ENCODE results near the gene ALG1. TPM values are rescaled to one million over a fixed set of nuclear protein-coding genes. Genes with fewer than 3 reads are reported as not detected.

ALG1 gene
- total RNA-seq, 1 experiment from 2014 or later, result 36.2 TPM

GRCh38 chr16:5064915-5065314 lies 6.7 kb upstream of the ALG1 start:
- Histone ChIP-seq H3K18ac (ENCODE audit: insufficient read length, low read depth, low read length) (no peak overlapping the region), H2AFZ (ENCODE audit: low read length) (no peak overlapping the region), H4K8ac (replicated peaks; ENCODE audit: insufficient read length, low read depth, low read length) (no peak overlapping the region), H2AK5ac (ENCODE audit: insufficient read length, low read length) (no peak overlapping the region), H4K20me1 (ENCODE audit: control insufficient read depth, insufficient read depth, insufficient read length) (no peaks in the 10 kb centered on the region), H3K4me1 (ENCODE audit: insufficient read depth, low read length) (no peaks in the 10 kb centered on the region), H3T11ph (ENCODE audit: low read length) (no peak overlapping the region), H3K27me3 (ENCODE audit: insufficient read depth, low read length) (no peaks in the 10 kb centered on the region), H3K79me1 (ENCODE audit: insufficient read depth, low read depth, low read length, poor library complexity, severe bottlenecking) (no peaks in the 10 kb centered on the region), H4K5ac (ENCODE audit: insufficient read length, low read depth, low read length) (no peak overlapping the region), H3K9ac (ENCODE audit: extremely low read depth, insufficient read length, low read length) (no peak overlapping the region), H3K27ac (ENCODE audit: insufficient read length, low read depth, low read length) (no peak overlapping the region), H2BK120ac (ENCODE audit: low read depth, low read length, poor library complexity, severe bottlenecking) (no peak overlapping the region), H2BK5ac (ENCODE audit: insufficient read length, low read length) (no peak overlapping the region), H3K4me2 (ENCODE audit: insufficient read depth, insufficient read length, low read length) (no peak overlapping the region), H2BK20ac (ENCODE audit: low read depth, low read length, poor library complexity, severe bottlenecking) (no peak overlapping the region), H3K9me3 (ENCODE audit: control insufficient read depth, low read depth, low read length) (no peaks in the 10 kb centered on the region), H3K79me2 (ENCODE audit: insufficient read depth, low read length) (no peaks in the 10 kb centered on the region), H2BK15ac (ENCODE audit: low read depth, low read length) (no peak overlapping the region), H3K14ac (ENCODE audit: insufficient read depth, low read length) (no peak overlapping the region), H3K4ac (ENCODE audit: low read depth, low read length) (no peak overlapping the region), H2BK12ac (ENCODE audit: insufficient read length, low read depth, low read length) (no peak overlapping the region), H3K23me2 (ENCODE audit: insufficient read length, low read depth, low read length, poor library complexity, severe bottlenecking) (no peaks in the 10 kb centered on the region), H3K56ac (ENCODE audit: insufficient read length, low read depth, low read length) (no peak overlapping the region), H3K23ac (ENCODE audit: insufficient read length, low read depth, low read length) (no peak overlapping the region), H4K91ac (ENCODE audit: insufficient read length, low read depth, low read length) (no peak overlapping the region)
- Mint-ChIP-seq H3K9me3 (no peaks in the 10 kb centered on the region; a peak in 2 of 5 replicates), H3K36me3 (ENCODE audit: insufficient read depth in 1 of 3, low read depth in 3 of 3) (no peaks in the 10 kb centered on the region), H3K27ac (peak overlapping the region in 1 of 3 experiments; percentile 31; a peak in 1 of 7 replicates), H3K4me1 (peaks cover 21 to 23% of the 10 kb centered on the region in 2 experiments), H3K27me3 (ENCODE audit: low read depth) (no peaks in the 10 kb centered on the region; the same call in 1 of the 2 replicates), H3K4me3 (no peak overlapping the region)
- no peak for DNase-seq
- no CpG with 5 or more reads among the region's 7 CpGs for WGBS (ENCODE audit: extremely low coverage, insufficient read length, low lambda C conversion rate)
- TF ChIP-seq CTCF (conservative IDR thresholded peaks at IDR 0.05), result no peak
